ENCODE measurements around the gene TRAK1. TPM values are rescaled to one million over a fixed set of nuclear protein-coding genes. Genes with fewer than 3 reads are reported as not detected.

The TRAK1 gene
- total and polyA plus RNA-seq, 10 of the 15 experiments (the other 5 are each of a cell fraction or from before 2014, with no cell fraction given) = 6.6 to 46.2 (median 23.7) TPM

DNA sequence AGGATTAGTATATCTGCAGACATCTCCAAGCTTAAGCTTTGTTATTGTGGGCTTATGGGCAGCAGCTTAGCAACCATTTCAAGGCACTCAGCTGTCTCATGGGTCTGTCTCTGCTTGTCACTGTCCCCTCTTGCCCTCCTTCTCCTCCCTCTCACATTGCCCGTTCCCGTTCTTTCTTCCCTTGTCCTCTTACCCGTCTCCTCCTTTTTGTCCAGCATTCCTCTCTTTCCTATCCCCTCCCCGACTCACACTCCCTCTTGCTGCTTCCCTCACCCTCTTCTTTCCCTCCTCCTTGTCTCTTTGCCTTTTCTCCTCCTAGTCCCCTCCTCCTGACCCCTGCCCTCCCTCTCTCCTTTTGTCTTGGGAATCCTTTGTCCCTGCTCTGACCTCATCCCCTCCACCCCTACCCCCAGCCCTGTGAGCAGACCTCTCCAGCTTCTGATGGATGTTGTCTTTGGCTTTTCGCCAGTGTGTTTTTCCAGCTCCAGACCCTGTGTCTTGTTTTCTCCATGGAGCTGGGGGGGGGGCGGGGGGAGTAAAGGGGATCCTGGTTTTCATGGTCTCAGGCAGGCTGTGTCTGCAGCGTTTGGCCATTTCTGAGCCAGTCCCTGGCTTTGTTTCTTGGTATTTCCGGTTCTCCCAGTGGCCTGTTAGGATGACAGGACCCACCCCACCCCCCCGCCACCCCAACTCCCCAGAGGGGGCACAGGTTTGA is 47.9 kb upstream of the TRAK1 start:
- DNase-seq (ENCODE audit: low read depth, low spot score) (no peak), FAIRE-seq (no peak), ATAC-seq (peak; percentile 62)
- in situ Hi-C loops (cut with MboI) = no loop called here
- Histone ChIP-seq H3K4me1 (ENCODE audit: control insufficient read depth, insufficient read depth, low read length) (peaks cover 49% of the 10 kb centered on the region), H3K9me3 (replicated peaks; ENCODE audit: control insufficient read depth, insufficient read depth, low read length) (no peaks in the 10 kb centered on the region), H3K36me3 (ENCODE audit: control insufficient read depth in 2 of 2, insufficient read depth in 2 of 2, low read length in 1 of 2) (0 out of 4 replicates have a peak, but pooled peaks cover 0 to 2% of the 10 kb centered on the region in 2 experiments), H3K27ac (ENCODE audit: control insufficient read depth, insufficient read depth) (no peak overlapping the region), H3K4me2 (ENCODE audit: control insufficient read depth, insufficient read depth) (no peak overlapping the region), H3K4me3 (no peak overlapping the region), H3K27me3 (replicated peaks in 1 of 2; ENCODE audit: control insufficient read depth in 2 of 2, insufficient read depth in 2 of 2, low read length in 1 of 2) (no peaks in the 10 kb centered on the region), H3K9ac (ENCODE audit: control insufficient read depth, insufficient read depth, low read length) (no peak overlapping the region), H3K79me2 (ENCODE audit: control insufficient read depth, insufficient read depth, low read length) (peaks cover 85% of the 10 kb centered on the region), H2AFZ (ENCODE audit: control insufficient read depth, low read depth, low read length) (no peak overlapping the region), H4K20me1 (ENCODE audit: control insufficient read depth, insufficient read depth) (no peaks in the 10 kb centered on the region)
- ChIA-PET CTCF (interaction anchor here (1.0 to 1.9 kb wide), 4 partner anchors 8 to 148 kb away, joined by 3 to 5 read pairs (median 4); no protein-coding TSS in a partner anchor), POLR2A (interaction anchor here (0.9 to 2.5 kb wide), 3 partner anchors 16 to 25 kb away, joined by 3 to 11 read pairs (median 7); no protein-coding TSS in a partner anchor), SMC1A (ENCODE audit: uncharacterized antibody, unreplicated experiment) (interaction anchor here (1.3 to 9.9 kb wide), 5 partner anchors 8 to 39 kb away, joined by 3 to 109 read pairs (median 10); no protein-coding TSS in a partner anchor), RAD21 (ENCODE audit: unreplicated experiment) (interaction anchor here (3.1 kb wide), 1 partner anchor 18 kb away, joined by 11 read pairs; no protein-coding TSS in a partner anchor)
- intact Hi-C loops (cut with micrococcal nuclease; ENCODE audit: unreplicated experiment) = no loop called here
- BruUV-seq (replicated peaks) = no TSS peak
- WGBS (ENCODE audit: insufficient coverage, insufficient replicate concordance, low lambda C conversion rate, missing lambda C conversion rate) = 69% methylated on average over 8 of the region's 9 CpGs
- TF ChIP-seq POU2F2 (IDR thresholded peaks at IDR 0.05; ENCODE audit: borderline replicate concordance, low read depth, low read length) = no peak
- TF ChIP-seq HDGF (IDR thresholded peaks at IDR 0.05) = peak; percentile 77; the same call in 1 of the 2 replicates

DNA sequence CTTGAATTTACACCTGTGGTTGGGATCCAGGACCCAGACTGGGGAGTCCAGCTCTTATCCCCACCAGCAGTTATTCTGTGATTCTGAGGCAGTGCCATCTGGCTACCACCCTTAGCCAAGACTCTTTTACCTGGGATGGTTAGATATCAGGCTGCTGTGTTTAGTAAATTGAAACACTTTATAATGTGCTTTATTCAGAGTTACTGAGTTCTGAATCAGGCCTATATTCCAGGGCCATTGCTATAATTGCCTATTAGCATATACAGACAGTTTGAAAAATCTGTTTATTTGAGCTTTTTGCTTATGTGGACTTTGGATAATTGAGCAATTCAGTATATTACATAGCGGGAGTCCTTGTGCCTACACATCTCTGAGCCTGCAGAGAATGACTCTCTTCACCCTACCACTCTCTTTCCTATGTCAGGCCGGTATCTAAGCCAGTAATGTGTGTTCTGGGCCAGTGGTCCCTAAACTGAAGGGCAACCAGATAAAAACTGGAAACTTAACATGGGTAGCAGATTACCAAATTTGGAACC is 45.4 kb upstream of the TRAK1 start:
- H3K4me2 ChIP-seq (ENCODE audit: control insufficient read depth, insufficient read depth) = no peak overlapping the region
- no peaks in the 10 kb centered on the region for H3K27me3 ChIP-seq (replicated peaks in 1 of 2; ENCODE audit: control insufficient read depth in 2 of 2, insufficient read depth in 2 of 2, low read length in 1 of 2)
- H3K4me1 ChIP-seq (ENCODE audit: control insufficient read depth, insufficient read depth, low read length) = peaks cover 44% of the 10 kb centered on the region
- DNase-seq (ENCODE audit: low read depth, low spot score) (no peak), FAIRE-seq (no peak), ATAC-seq (no peak; the same call in 2 of the 3 replicates)
- ChIA-PET CTCF (interaction anchor here (0.7 to 2.9 kb wide), 7 partner anchors 19 to 53 kb away, joined by 3 to 9 read pairs (median 5); no protein-coding TSS in a partner anchor), POLR2A (interaction anchor here (1.1 to 3.6 kb wide), 5 partner anchors 9 to 31 kb away, joined by 3 to 26 read pairs (median 6); no protein-coding TSS in a partner anchor), RAD21 (ENCODE audit: unreplicated experiment) (interaction anchor here (1.0 to 3.5 kb wide), 6 partner anchors 21 to 84 kb away, joined by 3 to 21 read pairs (median 6); partner anchors contain the start of gene ULK4), SMC1A (ENCODE audit: uncharacterized antibody, unreplicated experiment) (interaction anchor here (1.2 to 9.9 kb wide), 10 partner anchors 9 to 51 kb away, joined by 3 to 109 read pairs (median 5); no protein-coding TSS in a partner anchor)
- H3K79me2 ChIP-seq (ENCODE audit: control insufficient read depth, insufficient read depth, low read length) = peaks cover 89% of the 10 kb centered on the region
- intact Hi-C loops (cut with micrococcal nuclease; ENCODE audit: unreplicated experiment) = loop anchor here (5.0 kb wide), 1 partner anchor 33 kb away; no protein-coding TSS in a partner anchor
- in situ Hi-C loops (cut with MboI) = no loop called here
- no peak overlapping the region for H3K9ac ChIP-seq (ENCODE audit: control insufficient read depth, insufficient read depth, low read length)
- no peaks in the 10 kb centered on the region for H3K9me3 ChIP-seq (replicated peaks; ENCODE audit: control insufficient read depth, insufficient read depth, low read length)
- no peak for TF ChIP-seq MXI1 (IDR thresholded peaks at IDR 0.05; ENCODE audit: low read depth, low read length)
- TF ChIP-seq, protein P1, sequence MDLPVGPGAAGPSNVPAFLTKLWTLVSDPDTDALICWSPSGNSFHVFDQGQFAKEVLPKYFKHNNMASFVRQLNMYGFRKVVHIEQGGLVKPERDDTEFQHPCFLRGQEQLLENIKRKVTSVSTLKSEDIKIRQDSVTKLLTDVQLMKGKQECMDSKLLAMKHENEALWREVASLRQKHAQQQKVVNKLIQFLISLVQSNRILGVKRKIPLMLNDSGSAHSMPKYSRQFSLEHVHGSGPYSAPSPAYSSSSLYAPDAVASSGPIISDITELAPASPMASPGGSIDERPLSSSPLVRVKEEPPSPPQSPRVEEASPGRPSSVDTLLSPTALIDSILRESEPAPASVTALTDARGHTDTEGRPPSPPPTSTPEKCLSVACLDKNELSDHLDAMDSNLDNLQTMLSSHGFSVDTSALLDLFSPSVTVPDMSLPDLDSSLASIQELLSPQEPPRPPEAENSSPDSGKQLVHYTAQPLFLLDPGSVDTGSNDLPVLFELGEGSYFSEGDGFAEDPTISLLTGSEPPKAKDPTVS (IDR thresholded peaks at IDR 0.05; ENCODE audit: low read depth, low read length) = no peak
- TF ChIP-seq SUPT20H (IDR thresholded peaks at IDR 0.05; ENCODE audit: borderline replicate concordance, control insufficient read depth, low read depth, low read length) = no peak
- TF ChIP-seq ZZZ3 (IDR thresholded peaks at IDR 0.05; ENCODE audit: control insufficient read depth, insufficient read length, low read depth) = no peak
- TF ChIP-seq RCOR1 (conservative IDR thresholded peaks at IDR 0.05; ENCODE audit: low read depth, low read length) = no peak
- no peak for TF ChIP-seq HDGF (IDR thresholded peaks at IDR 0.05)
- TF ChIP-seq IKZF2 (IDR thresholded peaks at IDR 0.05) = no peak
- no peak for TF ChIP-seq ZBED1 (IDR thresholded peaks at IDR 0.05; ENCODE audit: borderline replicate concordance)
- TF ChIP-seq RAD51 (IDR thresholded peaks at IDR 0.05) = no peak
- TF ChIP-seq IKZF1 (conservative IDR thresholded peaks at IDR 0.05) = no peak
- no peak for TF ChIP-seq SMAD5 (IDR thresholded peaks at IDR 0.05; ENCODE audit: low read depth)
- no peak for TF ChIP-seq BCL11A (IDR thresholded peaks at IDR 0.05; ENCODE audit: low read depth, low read length)
- H2AFZ ChIP-seq (ENCODE audit: control insufficient read depth, low read depth, low read length) = no peak overlapping the region
- no peak overlapping the region for H3K4me3 ChIP-seq
- TSS peak; percentile 17 for BruUV-seq (replicated peaks)
- H3K36me3 ChIP-seq (ENCODE audit: control insufficient read depth in 2 of 2, insufficient read depth in 2 of 2, low read length in 1 of 2) = no peaks in the 10 kb centered on the region
- H4K20me1 ChIP-seq (ENCODE audit: control insufficient read depth, insufficient read depth) = no peaks in the 10 kb centered on the region
- peak overlapping the region; percentile 30; the same call in 1 of the 2 replicates for H3K27ac ChIP-seq (ENCODE audit: control insufficient read depth, insufficient read depth)
- 96% methylated on average over 2 of the region's 2 CpGs for WGBS (ENCODE audit: insufficient coverage, insufficient replicate concordance, low lambda C conversion rate, missing lambda C conversion rate)

Data from GM12878 (cell line).